HEK293 (cell line): ENCODE data around the gene TH.
A peak's percentile ranks its signal among the peaks of the same experiment; 100 is the strongest.

Experiments
- CTCF ChIA-PET: fragments of 350-600 bp; formaldehyde crosslinking; extraction: SDS; loops from one replicate; lab custom pipeline; 2021; ENCODE audit warnings: antibody characterized with exemption; lab: Yijun Ruan, JAX
- POLR2A ChIA-PET: fragments of 300-600 bp; formaldehyde crosslinking; extraction: SDS; loops from one replicate; lab custom pipeline; 2020; ENCODE audit warnings: antibody characterized with exemption, inconsistent platforms; lab: Yijun Ruan, JAX
- H3K27ac ChIP-seq: fragments of 200-500 bp; sonication (Bioruptor generic); 2 replicates; pipeline ENCODE4 v1.5.1; 2014; ENCODE audit warnings: low read depth, low read length, control low read depth, inconsistent platforms; ENCODE audit errors: extremely low read depth
- H3K36me3 ChIP-seq, 2 experiments: fragments of 200-500 bp in 1 of 2; sonication (Bioruptor generic) in 1 of 2; 1 replicate in 1 of 2; 2 replicates in 1 of 2; pipeline ENCODE4 v1.5.1; 2014 to 2017; ENCODE audit warnings: inconsistent platforms in 2 of 2, low read length in 2 of 2; ENCODE audit not compliant: control insufficient read depth in 2 of 2, insufficient read depth in 1 of 2
- H3K4me1 ChIP-seq: fragments of 200-500 bp; sonication (Bioruptor generic); 2 replicates; pipeline ENCODE4 v1.5.1; 2014; ENCODE audit warnings: mild to moderate bottlenecking, low read length, inconsistent platforms; ENCODE audit not compliant: control insufficient read depth, insufficient read depth
- H3K4me3 ChIP-seq: 2 replicates; pipeline ENCODE4 v1.5.1; 2011; ENCODE audit warnings: low read depth, mild to moderate bottlenecking, control low read depth, low read length, moderate library complexity
- H3K9me3 ChIP-seq: fragments of 200-500 bp; sonication (Bioruptor generic); 2 replicates; pipeline ENCODE4 v1.5.1; 2014; ENCODE audit warnings: low read depth, low read length, inconsistent platforms; ENCODE audit not compliant: control insufficient read depth, insufficient read depth
- HOXA7 ChIP-seq: sonication (generic); formaldehyde crosslinking; IDR thresholded peaks from 2 replicates; pipeline ENCODE4 v1.8.1; 2022; ENCODE audit warnings: missing genetic modification reagents, borderline replicate concordance
- KLF1 ChIP-seq: fragments of 450-650 bp; formaldehyde crosslinking; IDR thresholded peaks from 2 replicates; pipeline ENCODE4 v1.5.1; 2016; ENCODE audit warnings: missing biosample characterization, missing genetic modification characterization
- KLF17 ChIP-seq: fragments of 450-650 bp; formaldehyde crosslinking; IDR thresholded peaks from 2 replicates; pipeline ENCODE4 v1.5.1; 2016; ENCODE audit warnings: missing biosample characterization, missing genetic modification characterization
- SCRT1 ChIP-seq: fragments of 450-650 bp; formaldehyde crosslinking; IDR thresholded peaks from 2 replicates; pipeline ENCODE4 v1.5.1; 2016; ENCODE audit warnings: missing biosample characterization, missing genetic modification characterization, borderline replicate concordance
- SP3 ChIP-seq: fragments of 450-650 bp; formaldehyde crosslinking; IDR thresholded peaks from 2 replicates; pipeline ENCODE4 v1.5.1; 2016; ENCODE audit warnings: missing biosample characterization, missing genetic modification characterization
- TCF7L2 ChIP-seq: IDR thresholded peaks from 2 replicates; pipeline ENCODE4 v1.6.1; 2011; ENCODE audit warnings: low read depth, mild to moderate bottlenecking, inconsistent platforms, low read length, moderate library complexity, borderline replicate concordance
- ZBTB1 ChIP-seq: fragments of 450-650 bp; formaldehyde crosslinking; IDR thresholded peaks from 2 replicates; pipeline ENCODE4 v1.5.1; 2016; ENCODE audit warnings: missing biosample characterization, missing genetic modification characterization
- ZFP3 ChIP-seq: fragments of 450-650 bp; formaldehyde crosslinking; IDR thresholded peaks from 2 replicates; pipeline ENCODE4 v1.5.1; 2016; ENCODE audit warnings: low read depth, missing biosample characterization, missing genetic modification characterization
- ZIC2 ChIP-seq: fragments of 450-650 bp; formaldehyde crosslinking; IDR thresholded peaks from 2 replicates; pipeline ENCODE4 v1.5.1; 2016; ENCODE audit warnings: missing biosample characterization, missing genetic modification characterization
- ZNF133 ChIP-seq: fragments of 450-650 bp; formaldehyde crosslinking; IDR thresholded peaks from 2 replicates; pipeline ENCODE4 v1.5.1; 2016; ENCODE audit warnings: missing biosample characterization, missing genetic modification characterization
- ZNF146 ChIP-seq: fragments of 450-650 bp; formaldehyde crosslinking; IDR thresholded peaks from 2 replicates; pipeline ENCODE4 v1.5.1; 2016; ENCODE audit warnings: missing biosample characterization, missing genetic modification characterization
- ZNF2 ChIP-seq: fragments of 450-650 bp; formaldehyde crosslinking; IDR thresholded peaks from 2 replicates; pipeline ENCODE4 v1.5.1; 2016; ENCODE audit warnings: missing biosample characterization, missing genetic modification characterization
- ZNF202 ChIP-seq: fragments of 450-650 bp; formaldehyde crosslinking; IDR thresholded peaks from 2 replicates; pipeline ENCODE4 v1.5.1; 2016; ENCODE audit warnings: missing biosample characterization, missing genetic modification characterization, borderline replicate concordance
- ZNF214 ChIP-seq: fragments of 450-650 bp; formaldehyde crosslinking; IDR thresholded peaks from 2 replicates; pipeline ENCODE4 v1.5.1; 2017; ENCODE audit warnings: missing biosample characterization, mild to moderate bottlenecking, missing genetic modification characterization, borderline replicate concordance
- ZNF433 ChIP-seq: fragments of 450-650 bp; formaldehyde crosslinking; IDR thresholded peaks from 2 replicates; pipeline ENCODE4 v1.5.1; 2016; ENCODE audit warnings: missing biosample characterization, missing genetic modification characterization, low read depth
- ZNF48 ChIP-seq: fragments of 450-650 bp; formaldehyde crosslinking; IDR thresholded peaks from 2 replicates; pipeline ENCODE4 v1.5.1; 2016; ENCODE audit warnings: missing biosample characterization, missing genetic modification characterization
- ZNF549 ChIP-seq: fragments of 450-650 bp; IDR thresholded peaks from 2 replicates; pipeline ENCODE4 v1.5.1; 2018; ENCODE audit warnings: missing biosample characterization, missing genetic modification characterization, mild to moderate bottlenecking, inconsistent platforms, moderate library complexity
- ZNF585B ChIP-seq: fragments of 450-650 bp; formaldehyde crosslinking; IDR thresholded peaks from 2 replicates; pipeline ENCODE4 v1.5.1; 2016; ENCODE audit warnings: missing biosample characterization, missing genetic modification characterization
- ZNF701 ChIP-seq: fragments of 450-650 bp; formaldehyde crosslinking; IDR thresholded peaks from 2 replicates; pipeline ENCODE4 v1.5.1; 2016; ENCODE audit warnings: missing biosample characterization, missing genetic modification characterization
- ZNF747 ChIP-seq: fragments of 450-650 bp; formaldehyde crosslinking; IDR thresholded peaks from 2 replicates; pipeline ENCODE4 v1.5.1; 2016; ENCODE audit warnings: missing biosample characterization, missing genetic modification characterization
- ZSCAN30 ChIP-seq: fragments of 450-650 bp; IDR thresholded peaks from 2 replicates; pipeline ENCODE4 v1.5.1; 2018; ENCODE audit warnings: missing biosample characterization, mild to moderate bottlenecking, missing genetic modification characterization, moderate library complexity
- TF ChIP-seq, protein P1 (sequence below): fragments of 450-650 bp; formaldehyde crosslinking; IDR thresholded peaks from 2 replicates; pipeline ENCODE4 v1.5.1; 2017; ENCODE audit warnings: missing biosample characterization, missing genetic modification characterization

The TH gene

DNA sequence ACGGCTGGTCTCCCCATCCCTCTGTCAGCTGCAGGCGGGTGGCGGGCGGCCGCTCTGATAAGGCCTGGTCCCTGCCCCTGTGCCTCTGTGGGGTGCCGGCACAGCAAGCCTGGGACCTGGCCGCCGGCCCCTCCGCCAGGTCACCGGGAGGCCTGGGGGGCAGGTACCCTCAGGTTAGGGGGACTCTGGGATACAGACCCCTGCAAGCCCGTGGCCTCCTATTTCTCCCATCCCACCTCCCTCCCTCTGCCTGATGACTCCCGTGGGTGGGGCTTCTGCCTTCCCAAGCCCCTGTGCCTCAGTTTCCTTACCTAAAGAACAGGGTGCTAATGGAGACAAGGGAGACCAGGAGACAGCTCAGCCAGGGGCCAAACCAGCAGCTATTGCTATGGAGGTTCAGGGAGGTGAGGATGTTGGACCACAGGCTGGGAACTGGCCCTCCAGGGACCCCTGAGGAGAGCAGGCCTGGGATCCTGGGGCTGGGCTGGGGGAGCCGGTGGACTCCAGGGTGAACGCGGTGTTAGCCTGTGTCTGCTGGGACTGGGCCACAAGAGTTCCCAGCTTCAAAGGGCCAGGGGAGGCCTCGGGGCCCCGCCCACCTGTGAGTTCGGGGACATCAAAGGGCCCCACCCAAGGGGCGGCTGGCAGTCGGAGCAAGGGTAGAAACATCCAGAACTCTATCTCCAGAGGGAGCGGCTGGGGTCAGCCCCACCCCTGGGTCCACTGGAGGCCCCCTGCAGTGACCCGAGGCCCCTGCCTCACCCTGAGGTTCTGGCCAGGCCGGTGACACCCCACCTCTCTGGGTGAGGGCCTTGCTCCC is 32.0 kb upstream of the TH start:
- POLR2A ChIA-PET = no interaction called here
- no peaks in the 10 kb centered on the region for H3K9me3 ChIP-seq
- H3K4me3 ChIP-seq = no peak overlapping the region
- no peaks in the 10 kb centered on the region for H3K36me3 ChIP-seq
- CTCF ChIA-PET = no interaction called here
- no peaks in the 10 kb centered on the region for H3K4me1 ChIP-seq
- H3K27ac ChIP-seq = no peak overlapping the region
- 0 out of 2 replicates have a peak, but pooled peaks have one; percentile 31 for TF ChIP-seq KLF1 (tag by site-specific recombination)
- TF ChIP-seq ZNF701 (tag by site-specific recombination) = no peak
- 0 out of 2 replicates have a peak, but pooled peaks have one; percentile 13 for TF ChIP-seq ZIC2
- TF ChIP-seq ZSCAN30 (tag by site-specific recombination) = no peak

DNA sequence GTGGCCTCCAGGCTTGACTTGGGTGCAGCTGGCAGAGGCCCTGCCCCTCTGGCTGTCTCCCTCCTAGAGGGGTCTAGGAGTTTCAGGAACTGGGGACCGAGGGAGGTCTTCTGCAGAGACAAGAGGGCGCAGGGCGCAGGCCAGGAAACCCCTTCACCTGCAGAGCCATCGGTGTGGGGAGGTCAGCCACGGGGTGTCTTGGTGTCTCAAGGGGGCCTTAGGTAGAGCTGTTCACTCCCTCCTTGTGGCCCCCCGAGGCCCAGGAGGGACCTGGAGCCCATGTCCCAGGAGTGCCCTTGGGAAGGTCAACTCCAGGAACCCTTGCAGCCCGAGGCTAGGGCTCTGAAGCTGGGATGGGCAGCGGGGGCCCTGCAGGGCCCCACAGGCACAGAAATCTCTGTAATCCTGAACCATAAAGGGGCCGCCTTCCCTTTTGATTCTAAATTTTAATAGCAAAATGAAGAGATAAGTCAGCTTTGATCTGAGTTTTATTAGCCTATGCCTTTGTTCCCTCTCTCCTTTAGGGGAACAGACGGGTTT is 31.4 kb upstream of the TH start:
- H3K27ac ChIP-seq = no peak overlapping the region
- TF ChIP-seq ZNF585B (tag by site-specific recombination) = no peak
- TF ChIP-seq TCF7L2 = peak; percentile 35; the same call in 1 of the 2 replicates
- no peak for TF ChIP-seq ZNF48
- POLR2A ChIA-PET = no interaction called here

DNA sequence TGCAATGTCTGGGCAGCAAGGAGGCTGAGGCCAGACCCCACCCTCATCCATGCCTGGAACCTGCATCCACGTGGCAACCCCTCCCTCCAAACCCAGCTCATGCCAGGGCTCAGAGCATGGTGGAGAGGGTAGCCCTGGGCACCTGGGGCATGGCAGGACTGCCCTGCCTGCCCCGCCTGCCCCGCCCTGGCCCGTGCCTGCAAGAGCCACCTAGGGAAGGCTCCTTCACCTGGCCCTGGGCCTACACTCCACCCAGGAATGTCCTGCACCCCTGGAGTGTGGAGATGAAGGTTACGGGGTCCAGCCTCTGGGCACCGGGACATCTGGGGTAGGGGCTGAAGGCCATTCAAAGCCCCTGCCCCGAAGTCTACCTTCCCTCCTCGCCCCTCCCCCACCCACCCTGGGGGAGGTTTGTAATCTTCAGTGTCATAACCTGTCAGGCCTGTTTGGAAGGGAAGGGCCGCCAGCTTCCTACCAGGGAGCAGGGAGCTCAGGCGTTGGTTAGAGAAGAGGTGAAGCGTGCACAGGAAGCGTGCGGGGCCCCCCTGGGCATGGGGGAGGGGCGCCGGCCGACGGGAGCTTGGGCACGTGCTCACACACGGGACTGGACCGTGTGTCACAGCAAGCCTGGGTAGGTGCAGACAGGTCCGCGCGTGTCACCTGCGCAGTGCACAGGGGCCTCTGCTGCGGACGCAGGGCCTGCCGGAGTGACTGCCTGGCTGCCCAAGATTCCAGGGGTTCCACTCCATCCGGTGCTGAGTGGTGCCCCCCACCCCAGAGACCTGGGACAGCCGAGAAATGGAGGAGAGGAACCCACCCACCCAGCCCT is 30.7 kb upstream of the TH start:
- Histone ChIP-seq H3K27ac (no peak overlapping the region), H3K4me1 (no peaks in the 10 kb centered on the region), H3K9me3 (no peaks in the 10 kb centered on the region), H3K36me3 (no peaks in the 10 kb centered on the region)
- CTCF ChIA-PET = interaction anchor here (0.5 kb wide), 1 partner anchor 689 kb away, joined by 3 read pairs; no protein-coding TSS in a partner anchor
- POLR2A ChIA-PET = no interaction called here
- TF ChIP-seq ZNF146 (tag by site-specific recombination) = no peak
- TF ChIP-seq ZBTB1 (tag by site-specific recombination) = no peak
- TF ChIP-seq ZNF133 = no peak
- no peak for TF ChIP-seq ZNF2 (tag by site-specific recombination)
- TF ChIP-seq, protein P1, sequence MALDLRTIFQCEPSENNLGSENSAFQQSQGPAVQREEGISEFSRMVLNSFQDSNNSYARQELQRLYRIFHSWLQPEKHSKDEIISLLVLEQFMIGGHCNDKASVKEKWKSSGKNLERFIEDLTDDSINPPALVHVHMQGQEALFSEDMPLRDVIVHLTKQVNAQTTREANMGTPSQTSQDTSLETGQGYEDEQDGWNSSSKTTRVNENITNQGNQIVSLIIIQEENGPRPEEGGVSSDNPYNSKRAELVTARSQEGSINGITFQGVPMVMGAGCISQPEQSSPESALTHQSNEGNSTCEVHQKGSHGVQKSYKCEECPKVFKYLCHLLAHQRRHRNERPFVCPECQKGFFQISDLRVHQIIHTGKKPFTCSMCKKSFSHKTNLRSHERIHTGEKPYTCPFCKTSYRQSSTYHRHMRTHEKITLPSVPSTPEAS (tag by site-specific recombination) = no peak
- TF ChIP-seq ZNF202 (tag by site-specific recombination) = no peak
- TF ChIP-seq ZNF214 (tag by site-specific recombination) = no peak
- no peak for TF ChIP-seq ZNF549 (tag by site-specific recombination)
- no peak for TF ChIP-seq KLF17 (tag by site-specific recombination)
- TF ChIP-seq ZFP3 (tag by site-specific recombination) = no peak
- TF ChIP-seq ZNF433 (tag by site-specific recombination) = no peak
- no peak for TF ChIP-seq SCRT1 (tag by site-specific recombination)
- no peak for TF ChIP-seq SP3 (tag by site-specific recombination)
- no peak for TF ChIP-seq HOXA7 (CRISPR knock-in tag)
- no peak for TF ChIP-seq ZNF747
- TF ChIP-seq, all 188 proteins: peak for 0
- H3K4me3 ChIP-seq = no peak overlapping the region

More for the DNA sequence above, 31.4 kb upstream of the TH start:
- CTCF ChIA-PET = interaction anchor here (0.5 kb wide), 1 partner anchor 688 kb away, joined by 3 read pairs; no protein-coding TSS in a partner anchor
- H3K4me3 ChIP-seq = no peak overlapping the region
- H3K4me1 ChIP-seq = no peaks in the 10 kb centered on the region
- H3K9me3 ChIP-seq = no peaks in the 10 kb centered on the region
- H3K36me3 ChIP-seq = no peaks in the 10 kb centered on the region
